ENCODE results near the gene SCUBE1. TPM values are rescaled to one million over a fixed set of nuclear protein-coding genes. Genes with fewer than 3 reads are reported as not detected.

SCUBE1 gene
- total and polyA plus RNA-seq, 4 donors, result 1.6 to 7.9 (median 5.0) TPM

- DNase-seq, result no peak
- Histone ChIP-seq H3K27ac (ENCODE audit: low read depth in 1 of 2, low read length in 1 of 2) (no peak overlapping the region), H3K9ac (ENCODE audit: insufficient read depth in 1 of 2, low read length in 2 of 2) (no peak overlapping the region), H3K4me1 (ENCODE audit: control insufficient read depth in 5 of 5, insufficient read depth in 5 of 5, low read length in 5 of 5) (peaks cover 0 to 13% (median 7%) of the 10 kb centered on the region in 5 donors), H3K4me3 (no peak overlapping the region), H3K36me3 (ENCODE audit: control insufficient read depth in 4 of 4, insufficient read depth in 4 of 4, low read length in 4 of 4) (peaks cover 0 to 34% (median 3%) of the 10 kb centered on the region in 4 donors), H3K27me3 (ENCODE audit: control insufficient read depth in 3 of 3, insufficient read depth in 3 of 3, low read length in 2 of 3) (no peaks in the 10 kb centered on the region), H3K9me3 (ENCODE audit: control insufficient read depth in 4 of 4, insufficient read depth in 3 of 4, low read length in 3 of 4) (no peaks in the 10 kb centered on the region)
- 95 to 96% methylated on average over 24 of the region's 24 CpGs for WGBS, 2 donors
- TF ChIP-seq CTCF (IDR thresholded peaks at IDR 0.05; ENCODE audit: control extremely low read depth, extremely low read depth), result no peak
- ATAC-seq (ENCODE audit: insufficient read depth, low FRiP score), result no peak
These were observed 180.6 kb downstream of the SCUBE1 start for GRCh38 chr22:43162412-43163150.

GRCh38 chr22:43160497-43161126 lies 182.6 kb downstream of the SCUBE1 start:
- 96 to 97% methylated on average over 8 of the region's 8 CpGs for WGBS, 2 donors
- Histone ChIP-seq H3K9me3 (ENCODE audit: control insufficient read depth in 4 of 4, insufficient read depth in 3 of 4, low read length in 3 of 4) (no peaks in the 10 kb centered on the region), H3K27ac (ENCODE audit: low read depth in 1 of 2, low read length in 1 of 2) (no peak overlapping the region), H3K27me3 (ENCODE audit: control insufficient read depth in 3 of 3, insufficient read depth in 3 of 3, low read length in 2 of 3) (no peaks in the 10 kb centered on the region), H3K9ac (ENCODE audit: insufficient read depth in 1 of 2, low read length in 2 of 2) (no peak overlapping the region), H3K4me1 (ENCODE audit: control insufficient read depth in 5 of 5, insufficient read depth in 5 of 5, low read length in 5 of 5) (peaks cover 0 to 13% (median 7%) of the 10 kb centered on the region in 5 donors), H3K4me3 (no peak overlapping the region), H3K36me3 (ENCODE audit: control insufficient read depth in 4 of 4, insufficient read depth in 4 of 4, low read length in 4 of 4) (peaks cover 0 to 31% (median 3%) of the 10 kb centered on the region in 4 donors)
- DNase-seq (no peak), ATAC-seq (ENCODE audit: insufficient read depth, low FRiP score) (no peak)
- TF ChIP-seq CTCF (IDR thresholded peaks at IDR 0.05; ENCODE audit: control extremely low read depth, extremely low read depth), result no peak

- 60 to 61% methylated on average over 16 to 18 of the region's 18 CpGs for WGBS, 2 donors
These were observed 183.5 kb downstream of the SCUBE1 start for GRCh38 chr22:43159484-43160178.

More at GRCh38 chr22:43159484-43160178, 183.5 kb downstream of the SCUBE1 start:
- H3K4me3 ChIP-seq, result no peak overlapping the region
- no peaks in the 10 kb centered on the region for H3K9me3 ChIP-seq (ENCODE audit: control insufficient read depth in 4 of 4, insufficient read depth in 3 of 4, low read length in 3 of 4)
- H3K9ac ChIP-seq (ENCODE audit: insufficient read depth in 1 of 2, low read length in 2 of 2), result no peak overlapping the region
- DNase-seq, result no peak
- TF ChIP-seq CTCF (IDR thresholded peaks at IDR 0.05; ENCODE audit: control extremely low read depth, extremely low read depth), result no peak
- ATAC-seq (ENCODE audit: insufficient read depth, low FRiP score), result no peak
- peaks cover 0 to 34% (median 3%) of the 10 kb centered on the region in 4 donors for H3K36me3 ChIP-seq (ENCODE audit: control insufficient read depth in 4 of 4, insufficient read depth in 4 of 4, low read length in 4 of 4)
- H3K4me1 ChIP-seq (ENCODE audit: control insufficient read depth in 5 of 5, insufficient read depth in 5 of 5, low read length in 5 of 5), result peaks cover 0 to 15% (median 6%) of the 10 kb centered on the region in 5 donors
- H3K27me3 ChIP-seq (ENCODE audit: control insufficient read depth in 3 of 3, insufficient read depth in 3 of 3, low read length in 2 of 3), result no peaks in the 10 kb centered on the region
- no peak overlapping the region for H3K27ac ChIP-seq (ENCODE audit: low read depth in 1 of 2, low read length in 1 of 2)
